Neural crest cell (in vitro differentiated cells): ENCODE data around the gene TMEM219. TPM values are rescaled to one million over a fixed set of nuclear protein-coding genes. Genes with fewer than 3 reads are reported as not detected.
A peak's percentile ranks its signal among the peaks of the same experiment; 100 is the strongest.
"Not testable (repeated sequence)": the region's sequence is repeated elsewhere in the genome, so short reads cannot be mapped to it uniquely, and the experiment has no call there.

Source experiments
- DNase-seq: peaks from one replicate; pipeline ENCODE4 v3.0.0; 2021; ENCODE audit warnings: low read depth, mixed read lengths, low spot score
- H3K27ac Mint-ChIP-seq: one replicate; pipeline ENCODE4 v1.8.0; 2021; ENCODE audit warnings: mild to moderate bottlenecking, mixed read lengths; ENCODE audit not compliant: unreplicated experiment
- H3K27me3 Mint-ChIP-seq: 2 replicates; pipeline ENCODE4 v1.8.0; 2021; ENCODE audit warnings: low read depth, mild to moderate bottlenecking, mixed read lengths
- H3K36me3 Mint-ChIP-seq: 2 replicates; pipeline ENCODE4 v1.8.0; 2021; ENCODE audit warnings: low read depth, mild to moderate bottlenecking, mixed read lengths
- H3K4me1 Mint-ChIP-seq: 2 replicates; pipeline ENCODE4 v1.8.0; 2021; ENCODE audit warnings: mixed read lengths
- H3K4me3 Mint-ChIP-seq: one replicate; pipeline ENCODE4 v1.8.0; 2021; ENCODE audit warnings: mild to moderate bottlenecking, mixed read lengths
- H3K9me3 Mint-ChIP-seq: 2 replicates; pipeline ENCODE4 v1.8.0; 2021; ENCODE audit warnings: mixed read lengths
- CTCF ChIP-seq: fragments of 200-600 bp; sonication (generic); conservative IDR thresholded peaks from 2 replicates; pipeline ENCODE4 v1.5.0; 2021; ENCODE audit warnings: antibody characterized with exemption, mild to moderate bottlenecking
- total RNA-seq: library from RNA; stranded (reverse); gene quantifications from 2 replicates; pipeline ENCODE4 v1.2.1, GENCODE V29; 2021

TMEM219 gene
- total RNA-seq, 1 donor from 2014 or later = 74.0 TPM

GRCh38 chr16:30016555-30017276 is 54.8 kb downstream of the TMEM219 start:
- H3K27ac Mint-ChIP-seq = no peak overlapping the region
- H3K36me3 Mint-ChIP-seq = no peaks in the 10 kb centered on the region
- no peak for TF ChIP-seq CTCF
- peaks cover 13% of the 10 kb centered on the region for H3K27me3 Mint-ChIP-seq
- peaks cover 9% of the 10 kb centered on the region for H3K4me1 Mint-ChIP-seq
- no peak overlapping the region for H3K4me3 Mint-ChIP-seq
- DNase-seq = no peak
- no peaks in the 10 kb centered on the region for H3K9me3 Mint-ChIP-seq

- Mint-ChIP-seq H3K4me3 (no peak overlapping the region), H3K9me3 (no peaks in the 10 kb centered on the region), H3K4me1 (peaks cover 5% of the 10 kb centered on the region), H3K27me3 (peaks cover 8% of the 10 kb centered on the region), H3K36me3 (no peaks in the 10 kb centered on the region), H3K27ac (no peak overlapping the region)
- DNase-seq = no peak
- no peak for TF ChIP-seq CTCF
Observed at GRCh38 chr16:30017277-30017656, 55.4 kb downstream of the TMEM219 start.

GRCh38 chr16:30017937-30018336 is 56.1 kb downstream of the TMEM219 start:
- DNase-seq, H3K9me3 Mint-ChIP-seq, H3K27me3 Mint-ChIP-seq, H3K4me1 Mint-ChIP-seq, H3K36me3 Mint-ChIP-seq, H3K4me3 Mint-ChIP-seq, H3K27ac Mint-ChIP-seq: not testable (repeated sequence)

- Mint-ChIP-seq H3K9me3 (no peaks in the 10 kb centered on the region), H3K36me3 (no peaks in the 10 kb centered on the region), H3K27ac (no peak overlapping the region), H3K4me1 (peaks cover 5% of the 10 kb centered on the region), H3K27me3 (peaks cover 4% of the 10 kb centered on the region), H3K4me3 (peak overlapping the region; percentile 56)
- TF ChIP-seq CTCF = no peak
- DNase-seq = no peak
Observed at GRCh38 chr16:30018731-30019158, 56.9 kb downstream of the TMEM219 start.

Other genes with a start within 250 kb of the TMEM219 start
- not detected in 2 replicates for gene C16orf54, start 216.1 kb upstream of the TMEM219 start, total RNA-seq
- not detected in 2 replicates for gene ZG16, start 183.8 kb upstream of the TMEM219 start, total RNA-seq
- 162 and 173 TPM in 2 replicates for gene KIF22, start 171.3 kb upstream of the TMEM219 start, total RNA-seq
- 605 and 635 TPM in 2 replicates for gene MAZ, start 155.6 kb upstream of the TMEM219 start, total RNA-seq
- 18.6 and 21.2 TPM in 2 replicates for gene PRRT2, start 149.9 kb upstream of the TMEM219 start, total RNA-seq
- 47.6 and 48.4 TPM in 2 replicates for gene PAGR1, start 145.9 kb upstream of the TMEM219 start, total RNA-seq
- gene MVP, start 141.6 kb upstream of the TMEM219 start, total RNA-seq = 1.6 and 2.1 TPM in 2 replicates
- gene CDIPT, start 98.9 kb upstream of the TMEM219 start, total RNA-seq = 37.5 and 40.6 TPM in 2 replicates
- gene SEZ6L2, start 62.5 kb upstream of the TMEM219 start, total RNA-seq = 8.7 and 9.3 TPM in 2 replicates
- gene ASPHD1, start 61.6 kb upstream of the TMEM219 start, total RNA-seq = 2.5 and 2.8 TPM in 2 replicates
- gene KCTD13, start 35.9 kb upstream of the TMEM219 start, total RNA-seq = 24.3 and 25.2 TPM in 2 replicates
- gene TAOK2, start 11.8 kb downstream of the TMEM219 start, total RNA-seq = 67.7 and 73.2 TPM in 2 replicates
- gene HIRIP3, start 33.5 kb downstream of the TMEM219 start, total RNA-seq = 31.8 and 34.8 TPM in 2 replicates
- 81.9 and 88.6 TPM in 2 replicates for gene INO80E, start 34.2 kb downstream of the TMEM219 start, total RNA-seq
- gene DOC2A, start 48.9 kb downstream of the TMEM219 start, total RNA-seq = 5.7 and 6.4 TPM in 2 replicates
- gene C16orf92, start 61.1 kb downstream of the TMEM219 start, total RNA-seq = not detected in 2 replicates
- 14.2 and 15.3 TPM in 2 replicates for gene TLCD3B, start 69.2 kb downstream of the TMEM219 start, total RNA-seq
- 640 and 669 TPM in 2 replicates for gene ALDOA, start 103.7 kb downstream of the TMEM219 start, total RNA-seq
- 141 and 144 TPM in 2 replicates for gene PPP4C, start 113.9 kb downstream of the TMEM219 start, total RNA-seq
- gene TBX6, start 129.8 kb downstream of the TMEM219 start, total RNA-seq = 0.79 and 1.2 TPM in 2 replicates
- 9.6 and 12.4 TPM in 2 replicates for gene YPEL3, start 134.1 kb downstream of the TMEM219 start, total RNA-seq
- gene GDPD3, start 151.5 kb downstream of the TMEM219 start, total RNA-seq = 6.7 and 7.7 TPM in 2 replicates
- 60.5 and 62.6 TPM in 2 replicates for gene MAPK3, start 161.1 kb downstream of the TMEM219 start, total RNA-seq
- 25.2 and 25.8 TPM in 2 replicates for gene CORO1A, start 221.5 kb downstream of the TMEM219 start, total RNA-seq
- 103 and 118 TPM in 2 replicates for gene BOLA2B, start 231.6 kb downstream of the TMEM219 start, total RNA-seq
- gene SLX1A, start 231.8 kb downstream of the TMEM219 start, total RNA-seq = 45.0 and 69.1 TPM in 2 replicates
- gene SULT1A3, start 237.2 kb downstream of the TMEM219 start, total RNA-seq = 23.9 and 26.4 TPM in 2 replicates